ENCODE results near the gene IL10RB.

The IL10RB gene

DNA sequence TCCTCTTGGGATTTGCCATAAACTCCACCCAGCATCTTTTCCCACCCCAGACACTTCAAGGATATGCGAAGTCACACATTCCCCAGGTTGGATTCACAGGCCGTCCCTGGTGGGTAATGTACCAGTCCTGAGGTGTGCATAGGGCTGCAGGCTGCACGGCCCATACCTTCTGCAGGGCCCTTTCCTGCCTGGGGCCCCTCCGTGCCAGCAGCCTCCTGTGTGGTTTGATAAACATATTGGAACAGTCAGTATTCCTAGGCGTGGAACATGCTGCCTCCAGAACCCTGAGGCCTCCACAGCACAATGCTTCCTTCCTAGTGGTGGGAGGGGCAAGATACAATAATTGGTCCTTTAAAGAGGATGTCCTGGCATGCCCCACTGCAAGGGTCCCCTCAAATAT, 26.6 kb downstream of the IL10RB start:
- H3K9ac ChIP-seq (ENCODE audit: low read depth, low read length) = no peak overlapping the region
- H3K36me3 ChIP-seq (ENCODE audit: insufficient read depth, low read length) = peaks cover 8% of the 10 kb centered on the region
- H3K4me3 ChIP-seq (ENCODE audit: low read length) = no peak overlapping the region
- H3K27me3 ChIP-seq (ENCODE audit: control insufficient read depth, insufficient read depth, low read length) = no peaks in the 10 kb centered on the region
- no peak overlapping the region for H3K4me2 ChIP-seq (ENCODE audit: low read length)
- H3K9me3 ChIP-seq (replicated peaks; ENCODE audit: low read length) = no peaks in the 10 kb centered on the region
- no peaks in the 10 kb centered on the region for H3K4me1 ChIP-seq (ENCODE audit: control insufficient read depth, insufficient read depth, low read length)

DNA sequence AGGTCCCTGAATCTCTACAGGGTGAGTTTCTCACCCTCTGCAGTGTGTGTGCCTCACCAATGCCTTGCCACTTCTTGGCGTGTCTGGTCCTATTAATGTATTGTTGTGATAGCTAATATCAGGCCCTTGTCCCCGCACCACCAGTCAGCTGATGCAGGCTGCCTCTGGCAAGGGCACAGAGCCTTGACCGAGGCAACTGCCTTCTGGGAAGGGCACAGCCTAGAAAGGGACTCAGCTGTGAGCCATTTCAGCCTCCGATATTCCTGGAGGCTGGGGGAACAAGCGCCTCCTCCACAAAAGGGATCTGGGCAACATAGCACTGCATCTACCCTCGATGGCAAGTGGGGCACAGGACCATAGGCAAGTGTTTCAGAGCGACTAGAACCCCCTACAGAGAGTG, 27.0 kb downstream of the IL10RB start:
- Histone ChIP-seq H3K4me1 (ENCODE audit: control insufficient read depth, insufficient read depth, low read length) (no peaks in the 10 kb centered on the region), H3K27me3 (ENCODE audit: control insufficient read depth, insufficient read depth, low read length) (no peaks in the 10 kb centered on the region), H3K9me3 (replicated peaks; ENCODE audit: low read length) (no peaks in the 10 kb centered on the region), H3K9ac (ENCODE audit: low read depth, low read length) (no peak overlapping the region), H3K4me2 (ENCODE audit: low read length) (no peak overlapping the region), H3K4me3 (ENCODE audit: low read length) (no peak overlapping the region), H3K36me3 (ENCODE audit: insufficient read depth, low read length) (peaks cover 8% of the 10 kb centered on the region)

DNA sequence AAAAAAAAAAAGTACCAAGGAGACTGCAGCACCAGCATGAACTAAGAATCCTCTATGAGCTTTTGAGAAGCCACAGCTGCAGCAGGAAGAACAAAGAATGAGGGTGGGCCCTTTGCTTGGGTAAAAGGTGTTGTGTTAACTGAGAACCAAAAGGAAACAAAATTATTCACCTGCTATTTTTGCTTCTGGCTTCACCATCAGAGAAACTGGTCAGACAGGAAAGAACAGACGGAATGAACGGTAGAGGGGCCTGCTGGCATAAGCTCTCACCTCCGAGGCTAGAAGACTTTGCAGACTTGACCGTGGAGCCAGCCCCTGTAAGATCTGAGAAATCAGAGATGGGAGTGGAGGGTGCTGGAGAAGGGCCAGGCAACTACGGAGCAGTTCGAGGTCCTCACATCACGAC, 27.6 kb downstream of the IL10RB start:
- Histone ChIP-seq H3K4me1 (ENCODE audit: control insufficient read depth, insufficient read depth, low read length) (no peaks in the 10 kb centered on the region), H3K4me2 (ENCODE audit: low read length) (no peak overlapping the region), H3K4me3 (ENCODE audit: low read length) (no peak overlapping the region), H3K27me3 (ENCODE audit: control insufficient read depth, insufficient read depth, low read length) (no peaks in the 10 kb centered on the region), H3K36me3 (ENCODE audit: insufficient read depth, low read length) (peaks cover 6% of the 10 kb centered on the region), H3K9me3 (replicated peaks; ENCODE audit: low read length) (no peaks in the 10 kb centered on the region), H3K9ac (ENCODE audit: low read depth, low read length) (no peak overlapping the region)

DNA sequence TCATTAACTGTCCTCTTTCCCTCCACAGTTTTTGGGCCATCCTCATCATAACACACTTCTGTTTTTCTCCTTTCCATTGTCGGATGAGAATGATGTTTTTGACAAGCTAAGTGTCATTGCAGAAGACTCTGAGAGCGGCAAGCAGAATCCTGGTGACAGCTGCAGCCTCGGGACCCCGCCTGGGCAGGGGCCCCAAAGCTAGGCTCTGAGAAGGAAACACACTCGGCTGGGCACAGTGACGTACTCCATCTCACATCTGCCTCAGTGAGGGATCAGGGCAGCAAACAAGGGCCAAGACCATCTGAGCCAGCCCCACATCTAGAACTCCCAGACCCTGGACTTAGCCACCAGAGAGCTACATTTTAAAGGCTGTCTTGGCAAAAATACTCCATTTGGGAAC, 30.0 kb downstream of the IL10RB start:
- Histone ChIP-seq H3K36me3 (ENCODE audit: insufficient read depth, low read length) (peaks cover 5% of the 10 kb centered on the region), H3K9ac (ENCODE audit: low read depth, low read length) (no peak overlapping the region), H3K4me1 (ENCODE audit: control insufficient read depth, insufficient read depth, low read length) (no peaks in the 10 kb centered on the region), H3K4me2 (ENCODE audit: low read length) (no peak overlapping the region), H3K9me3 (replicated peaks; ENCODE audit: low read length) (no peaks in the 10 kb centered on the region), H3K4me3 (ENCODE audit: low read length) (no peak overlapping the region), H3K27me3 (ENCODE audit: control insufficient read depth, insufficient read depth, low read length) (no peaks in the 10 kb centered on the region)

DNA sequence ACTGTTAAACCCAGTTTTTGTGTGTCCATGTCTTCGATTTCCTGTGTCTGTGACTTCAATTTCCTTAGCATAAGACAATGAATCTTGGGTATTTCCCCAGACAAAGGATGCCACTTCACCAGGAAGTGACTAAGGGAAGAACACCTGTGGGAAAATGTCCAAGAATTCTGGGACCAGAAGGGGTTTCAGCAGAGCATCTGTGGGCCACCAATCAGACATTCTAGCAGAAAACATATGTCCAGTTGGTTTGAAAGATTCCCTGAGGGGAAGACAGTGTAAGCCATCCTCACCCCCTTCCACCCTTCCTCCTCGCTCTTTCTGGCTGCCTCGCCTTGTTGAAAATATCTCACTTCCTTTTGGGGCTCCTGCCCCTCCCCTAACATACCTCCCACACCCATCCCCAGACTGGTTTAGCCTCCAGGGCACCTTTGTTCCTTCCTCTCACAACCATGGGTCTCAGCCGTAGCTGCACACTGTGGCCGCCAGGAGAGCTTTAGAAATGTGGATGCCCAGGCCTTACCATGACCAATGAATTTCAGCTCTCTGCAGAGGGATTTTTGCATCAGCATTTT, 33.1 kb downstream of the IL10RB start:
- no peak overlapping the region for H3K4me3 ChIP-seq (ENCODE audit: low read length)
- no peaks in the 10 kb centered on the region for H3K9me3 ChIP-seq (replicated peaks; ENCODE audit: low read length)
- no peak overlapping the region for H3K9ac ChIP-seq (ENCODE audit: low read depth, low read length)
- no peaks in the 10 kb centered on the region for H3K27me3 ChIP-seq (ENCODE audit: control insufficient read depth, insufficient read depth, low read length)
- peaks cover 5% of the 10 kb centered on the region for H3K36me3 ChIP-seq (ENCODE audit: insufficient read depth, low read length)
- H3K4me1 ChIP-seq (ENCODE audit: control insufficient read depth, insufficient read depth, low read length) = no peaks in the 10 kb centered on the region
- no peak overlapping the region for H3K4me2 ChIP-seq (ENCODE audit: low read length)

DNA sequence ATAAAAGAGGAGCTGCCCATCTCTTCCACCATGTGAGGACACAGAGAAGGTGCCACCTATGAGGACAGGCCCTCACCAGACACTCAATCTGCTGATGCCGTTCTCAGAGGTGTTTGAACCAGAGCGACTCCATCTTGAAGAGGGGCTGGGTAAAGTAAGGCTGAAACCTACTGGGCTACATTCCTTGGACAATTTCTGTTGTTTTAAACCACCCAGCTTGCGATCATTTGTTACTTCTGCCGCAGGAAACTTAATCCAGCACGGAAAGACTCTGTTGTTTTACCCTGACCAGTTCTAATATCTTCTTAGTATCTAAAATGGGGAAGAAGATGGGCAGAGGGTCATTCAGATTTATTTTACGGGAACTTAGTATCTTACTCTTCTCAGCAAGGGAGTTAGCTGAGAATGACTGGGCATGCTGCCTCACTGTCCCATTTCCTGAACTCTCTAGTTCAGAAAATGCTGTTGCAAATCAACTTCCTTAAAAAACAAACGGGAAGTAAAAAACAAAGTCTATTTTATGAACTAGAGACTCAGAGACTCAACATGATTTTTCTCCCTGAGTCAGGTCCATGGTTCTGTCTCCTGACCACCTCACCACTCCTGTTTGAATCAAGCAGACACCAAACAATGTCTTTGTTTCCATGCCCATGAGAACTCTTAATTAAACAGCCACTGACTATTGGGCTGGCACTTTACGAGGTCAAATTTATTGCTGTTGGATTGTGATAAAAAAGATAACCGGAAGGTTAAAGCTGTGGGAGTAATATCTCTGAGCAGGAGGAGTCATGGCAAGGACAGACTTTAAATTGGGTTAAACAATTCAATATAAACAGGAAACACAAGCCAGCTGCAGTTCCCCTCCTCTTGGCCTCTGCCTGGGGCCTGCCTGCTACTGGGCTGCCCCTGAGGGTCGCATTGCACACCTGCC, 34.8 kb downstream of the IL10RB start:
- no peak overlapping the region for H3K4me3 ChIP-seq (ENCODE audit: low read length)
- H3K9ac ChIP-seq (ENCODE audit: low read depth, low read length) = no peak overlapping the region
- H3K9me3 ChIP-seq (replicated peaks; ENCODE audit: low read length) = no peaks in the 10 kb centered on the region
- no peaks in the 10 kb centered on the region for H3K4me1 ChIP-seq (ENCODE audit: control insufficient read depth, insufficient read depth, low read length)
- peaks cover 5% of the 10 kb centered on the region for H3K36me3 ChIP-seq (ENCODE audit: insufficient read depth, low read length)
- H3K27me3 ChIP-seq (ENCODE audit: control insufficient read depth, insufficient read depth, low read length) = no peaks in the 10 kb centered on the region
- no peak overlapping the region for H3K4me2 ChIP-seq (ENCODE audit: low read length)

DNA sequence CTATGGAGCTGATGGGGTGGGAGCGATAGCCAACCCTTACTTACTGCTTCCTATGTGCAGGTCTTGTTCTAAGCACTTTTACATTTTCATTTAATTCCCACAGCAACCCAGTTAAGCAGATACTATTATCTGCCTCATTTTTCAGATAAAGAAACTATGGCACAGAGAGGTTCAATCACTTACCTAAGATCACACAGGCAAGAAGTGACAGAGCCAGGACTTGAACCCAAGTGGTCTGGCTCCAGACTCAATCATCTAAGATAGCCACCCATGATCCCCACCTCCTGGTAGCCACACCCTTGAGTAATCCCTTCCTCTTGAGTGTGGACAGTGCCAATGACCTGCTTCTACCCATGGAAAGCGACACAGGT, 35.5 kb downstream of the IL10RB start:
- Histone ChIP-seq H3K4me2 (ENCODE audit: low read length) (no peak overlapping the region), H3K9me3 (replicated peaks; ENCODE audit: low read length) (no peaks in the 10 kb centered on the region), H3K9ac (ENCODE audit: low read depth, low read length) (no peak overlapping the region), H3K36me3 (ENCODE audit: insufficient read depth, low read length) (no peaks in the 10 kb centered on the region), H3K4me3 (ENCODE audit: low read length) (no peak overlapping the region), H3K27me3 (ENCODE audit: control insufficient read depth, insufficient read depth, low read length) (no peaks in the 10 kb centered on the region), H3K4me1 (ENCODE audit: control insufficient read depth, insufficient read depth, low read length) (no peaks in the 10 kb centered on the region)

DNA sequence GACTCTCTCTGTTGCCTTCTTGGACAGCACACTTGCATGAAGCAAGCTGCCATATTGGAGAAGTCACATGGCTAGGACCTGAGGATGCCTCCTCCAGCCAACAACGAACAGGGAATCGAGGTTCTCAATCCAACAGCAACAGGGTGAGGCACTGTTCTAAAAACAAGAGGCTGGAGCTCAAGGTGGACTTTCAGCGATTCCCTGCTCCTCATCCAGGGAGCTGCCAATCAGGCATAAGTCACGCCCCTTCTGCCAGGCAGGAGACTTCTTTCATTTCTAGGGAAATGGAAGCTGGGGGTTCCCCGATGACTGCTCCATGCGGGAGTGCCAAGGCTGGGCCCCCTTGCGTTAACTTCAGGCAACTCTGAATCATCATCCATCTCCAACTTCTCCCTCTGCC, 35.9 kb downstream of the IL10RB start:
- Histone ChIP-seq H3K9ac (ENCODE audit: low read depth, low read length) (no peak overlapping the region), H3K9me3 (replicated peaks; ENCODE audit: low read length) (no peaks in the 10 kb centered on the region), H3K4me2 (ENCODE audit: low read length) (no peak overlapping the region), H3K4me3 (ENCODE audit: low read length) (no peak overlapping the region), H3K27me3 (ENCODE audit: control insufficient read depth, insufficient read depth, low read length) (no peaks in the 10 kb centered on the region), H3K36me3 (ENCODE audit: insufficient read depth, low read length) (no peaks in the 10 kb centered on the region), H3K4me1 (ENCODE audit: control insufficient read depth, insufficient read depth, low read length) (no peaks in the 10 kb centered on the region)

DNA sequence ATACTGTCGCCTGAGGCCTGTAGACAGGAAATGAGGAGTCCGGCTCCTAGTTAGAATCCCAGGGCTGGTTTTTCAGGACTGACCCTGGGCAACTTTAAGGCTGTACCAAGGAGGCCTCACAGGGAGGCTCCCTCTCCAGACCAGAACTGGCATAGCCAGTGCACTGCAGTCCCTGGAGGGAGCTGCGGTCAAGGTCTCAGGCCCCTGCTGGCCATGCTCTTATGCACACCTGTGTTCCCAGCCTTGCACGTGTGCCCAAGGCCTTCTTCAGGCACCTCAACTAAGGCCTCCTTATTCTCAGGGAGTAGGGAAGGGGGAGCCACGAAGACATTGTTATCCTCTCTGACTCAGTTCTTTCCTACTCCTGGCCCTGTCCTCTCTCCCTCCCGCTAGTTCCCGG, 36.6 kb downstream of the IL10RB start:
- Histone ChIP-seq H3K36me3 (ENCODE audit: insufficient read depth, low read length) (no peaks in the 10 kb centered on the region), H3K4me3 (ENCODE audit: low read length) (no peak overlapping the region), H3K27me3 (ENCODE audit: control insufficient read depth, insufficient read depth, low read length) (no peaks in the 10 kb centered on the region), H3K4me2 (ENCODE audit: low read length) (no peak overlapping the region), H3K9me3 (replicated peaks; ENCODE audit: low read length) (no peaks in the 10 kb centered on the region), H3K4me1 (ENCODE audit: control insufficient read depth, insufficient read depth, low read length) (no peaks in the 10 kb centered on the region), H3K9ac (ENCODE audit: low read depth, low read length) (no peak overlapping the region)

DNA sequence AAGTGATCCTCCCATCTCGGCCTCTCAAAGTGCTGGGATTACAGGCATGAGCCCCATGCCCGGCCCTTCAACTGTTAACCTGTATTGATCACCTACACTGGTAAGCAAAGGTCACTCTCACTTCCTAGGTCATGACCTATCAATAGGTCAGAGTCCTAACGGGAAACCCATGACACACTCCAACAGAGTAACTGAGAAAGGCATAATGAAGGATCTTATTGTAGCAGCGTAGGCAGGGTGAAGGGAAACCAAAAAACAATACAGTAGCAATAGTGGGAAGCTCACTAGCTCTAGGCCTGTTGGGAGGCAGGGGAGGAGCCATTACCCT, 39.1 kb downstream of the IL10RB start:
- Histone ChIP-seq H3K9ac (ENCODE audit: low read depth, low read length) (no peak overlapping the region), H3K36me3 (ENCODE audit: insufficient read depth, low read length) (no peaks in the 10 kb centered on the region), H3K4me2 (ENCODE audit: low read length) (no peak overlapping the region), H3K4me1 (ENCODE audit: control insufficient read depth, insufficient read depth, low read length) (no peaks in the 10 kb centered on the region), H3K4me3 (ENCODE audit: low read length) (no peak overlapping the region), H3K9me3 (replicated peaks; ENCODE audit: low read length) (no peaks in the 10 kb centered on the region), H3K27me3 (ENCODE audit: control insufficient read depth, insufficient read depth, low read length) (no peaks in the 10 kb centered on the region)

DNA sequence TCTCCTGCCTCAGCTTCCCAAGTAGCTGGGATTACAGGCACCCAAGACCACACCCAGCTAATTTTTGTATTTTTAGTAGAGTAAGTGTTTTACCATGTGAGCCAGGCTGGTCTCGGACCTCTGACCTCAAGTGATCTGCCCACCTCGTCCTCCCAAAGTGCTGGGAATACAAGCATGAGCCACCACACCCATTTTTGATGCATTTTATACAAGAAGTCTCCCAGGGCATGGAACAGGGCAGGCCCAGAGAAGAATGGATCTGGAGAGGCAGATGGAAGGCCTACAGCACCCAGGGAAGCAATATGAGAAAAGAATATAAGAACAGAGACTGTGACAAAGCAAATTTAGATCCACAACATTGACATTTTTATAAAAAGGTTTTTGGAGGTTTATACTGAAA, 39.8 kb downstream of the IL10RB start:
- H3K27me3 ChIP-seq (ENCODE audit: control insufficient read depth, insufficient read depth, low read length) = no peaks in the 10 kb centered on the region
- no peaks in the 10 kb centered on the region for H3K36me3 ChIP-seq (ENCODE audit: insufficient read depth, low read length)
- no peaks in the 10 kb centered on the region for H3K4me1 ChIP-seq (ENCODE audit: control insufficient read depth, insufficient read depth, low read length)
- H3K4me2 ChIP-seq (ENCODE audit: low read length) = no peak overlapping the region
- H3K9me3 ChIP-seq (replicated peaks; ENCODE audit: low read length) = no peaks in the 10 kb centered on the region
- H3K9ac ChIP-seq (ENCODE audit: low read depth, low read length) = no peak overlapping the region
- no peak overlapping the region for H3K4me3 ChIP-seq (ENCODE audit: low read length)
